CD4-positive, alpha-beta T cell treated with Interleukin-4 for 1 hour (primary cell): Measurements from ENCODE around the gene DDX49.
"Not testable (repeated sequence)": the region's sequence is repeated elsewhere in the genome, so short reads cannot be mapped to it uniquely, and the experiment has no call there.

Source experiments
- DNase-seq, 2 donors: peaks; one replicate each; pipeline ENCODE4 v3.0.0-alpha.2; 2020 to 2022

DDX49 gene

GRCh38 chr19:18946335-18946734 is 26.8 kb downstream of the DDX49 start:
- no peak for DNase-seq

- DNase-seq, result no peak
Observed at GRCh38 chr19:18946918-18947317, 27.4 kb downstream of the DDX49 start.

- DNase-seq, result no peak
Observed at GRCh38 chr19:18948075-18948975, 28.8 kb downstream of the DDX49 start.

GRCh38 chr19:18948976-18949356 is 29.5 kb downstream of the DDX49 start:
- no peak for DNase-seq

- DNase-seq, result no peak
Observed at GRCh38 chr19:18949858-18950257, 30.3 kb downstream of the DDX49 start.

GRCh38 chr19:18951721-18952281 is 32.3 kb downstream of the DDX49 start:
- DNase-seq, result no peak

- DNase-seq, result not testable (repeated sequence)
Observed at GRCh38 chr19:18952364-18953003, 33.0 kb downstream of the DDX49 start.

- DNase-seq, result no peak
Observed at GRCh38 chr19:18954094-18954493, 34.6 kb downstream of the DDX49 start.

GRCh38 chr19:18955042-18955441 is 35.5 kb downstream of the DDX49 start:
- no peak for DNase-seq

- no peak for DNase-seq
Observed at GRCh38 chr19:18960370-18960769, 40.9 kb downstream of the DDX49 start.

- DNase-seq, result no peak
Observed at GRCh38 chr19:18961767-18962620, 42.5 kb downstream of the DDX49 start.

GRCh38 chr19:18964121-18964520 is 44.6 kb downstream of the DDX49 start:
- no peak for DNase-seq

- DNase-seq, result no peak
Observed at GRCh38 chr19:18966307-18966706, 46.8 kb downstream of the DDX49 start.

GRCh38 chr19:18967358-18968146 is 48.0 kb downstream of the DDX49 start:
- peak in 1 of 2 donors; percentile 48 for DNase-seq

- no peak for DNase-seq
Observed at GRCh38 chr19:18969931-18970659, 50.6 kb downstream of the DDX49 start.

GRCh38 chr19:18972301-18972811 is 52.8 kb downstream of the DDX49 start:
- peak in 1 of 2 donors; percentile 20 for DNase-seq

GRCh38 chr19:18972851-18973250 is 53.3 kb downstream of the DDX49 start:
- no peak for DNase-seq

- DNase-seq, result peak in 1 of 2 donors; percentile 23
Observed at GRCh38 chr19:18975011-18975410, 55.5 kb downstream of the DDX49 start.

GRCh38 chr19:18975869-18976268 is 56.4 kb downstream of the DDX49 start:
- no peak for DNase-seq
